Effector memory CD8-positive, alpha-beta T cell (primary cell): ENCODE measurements around the gene GPR107.

ENCODE experiments used
- ATAC-seq: fragments of 150-1000 bp; cut with Tn5 transposase; replicated peaks from 2 replicates; pipeline ENCODE4 v1.10.0; 2021; ENCODE audit warnings: mild to moderate bottlenecking, moderate library complexity
- DNase-seq, 3 experiments: peaks; one replicate each; pipeline ENCODE4 v3.0.0; 2021
- H3K27ac Mint-ChIP-seq, 2 donors: one replicate each; pipeline ENCODE4 v1.8.0; 2022; ENCODE audit warnings: mild to moderate bottlenecking in 2 of 2, mixed read lengths in 2 of 2, moderate library complexity in 2 of 2
- H3K27me3 Mint-ChIP-seq, 2 donors: one replicate each; pipeline ENCODE4 v1.8.0; 2022; ENCODE audit warnings: mixed read lengths in 2 of 2
- H3K36me3 Mint-ChIP-seq: one replicate; pipeline ENCODE4 v1.8.0; 2022; ENCODE audit warnings: mild to moderate bottlenecking, moderate library complexity, mixed read lengths; ENCODE audit not compliant: insufficient read depth
- H3K4me1 Mint-ChIP-seq, 2 donors: one replicate each; pipeline ENCODE4 v1.8.0; 2022; ENCODE audit warnings: low read depth in 2 of 2, mixed read lengths in 2 of 2
- H3K4me3 Mint-ChIP-seq, 2 donors: one replicate each; pipeline ENCODE4 v1.8.0; 2022; ENCODE audit warnings: mild to moderate bottlenecking in 2 of 2, mixed read lengths in 2 of 2, moderate library complexity in 2 of 2
- H3K9me3 Mint-ChIP-seq, 2 donors: one replicate each; pipeline ENCODE4 v1.8.0; 2022; ENCODE audit warnings: mixed read lengths in 2 of 2

GPR107 gene

DNA sequence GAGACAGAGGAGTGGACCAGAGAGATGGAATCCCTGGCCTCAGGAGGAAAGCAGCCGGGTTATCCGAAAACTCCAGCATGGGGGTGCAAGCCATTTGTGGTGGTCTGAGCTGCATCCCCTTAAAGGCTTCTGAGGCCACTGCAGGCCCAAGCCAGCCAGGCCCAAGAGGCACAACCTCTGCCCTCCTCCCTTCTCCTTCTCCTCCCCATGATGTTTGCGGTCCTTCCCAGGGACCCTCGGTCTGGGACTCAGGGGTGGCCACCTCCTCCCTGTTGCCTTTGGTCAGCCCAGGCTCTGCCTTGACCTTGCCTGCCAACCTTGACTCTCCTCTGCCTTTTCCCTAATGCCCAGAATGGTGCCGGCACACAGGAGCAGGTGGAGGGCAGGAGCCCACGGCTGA lies 123.1 kb downstream of the GPR107 start:
- Mint-ChIP-seq H3K9me3 (no peaks in the 10 kb centered on the region), H3K36me3 (peaks cover 11% of the 10 kb centered on the region), H3K27ac (no peak overlapping the region), H3K27me3 (peaks cover 11 to 14% of the 10 kb centered on the region in 2 donors), H3K4me3 (no peak overlapping the region), H3K4me1 (peaks cover 0 to 8% of the 10 kb centered on the region in 2 donors)
- no peak for DNase-seq
- ATAC-seq, result no peak

DNA sequence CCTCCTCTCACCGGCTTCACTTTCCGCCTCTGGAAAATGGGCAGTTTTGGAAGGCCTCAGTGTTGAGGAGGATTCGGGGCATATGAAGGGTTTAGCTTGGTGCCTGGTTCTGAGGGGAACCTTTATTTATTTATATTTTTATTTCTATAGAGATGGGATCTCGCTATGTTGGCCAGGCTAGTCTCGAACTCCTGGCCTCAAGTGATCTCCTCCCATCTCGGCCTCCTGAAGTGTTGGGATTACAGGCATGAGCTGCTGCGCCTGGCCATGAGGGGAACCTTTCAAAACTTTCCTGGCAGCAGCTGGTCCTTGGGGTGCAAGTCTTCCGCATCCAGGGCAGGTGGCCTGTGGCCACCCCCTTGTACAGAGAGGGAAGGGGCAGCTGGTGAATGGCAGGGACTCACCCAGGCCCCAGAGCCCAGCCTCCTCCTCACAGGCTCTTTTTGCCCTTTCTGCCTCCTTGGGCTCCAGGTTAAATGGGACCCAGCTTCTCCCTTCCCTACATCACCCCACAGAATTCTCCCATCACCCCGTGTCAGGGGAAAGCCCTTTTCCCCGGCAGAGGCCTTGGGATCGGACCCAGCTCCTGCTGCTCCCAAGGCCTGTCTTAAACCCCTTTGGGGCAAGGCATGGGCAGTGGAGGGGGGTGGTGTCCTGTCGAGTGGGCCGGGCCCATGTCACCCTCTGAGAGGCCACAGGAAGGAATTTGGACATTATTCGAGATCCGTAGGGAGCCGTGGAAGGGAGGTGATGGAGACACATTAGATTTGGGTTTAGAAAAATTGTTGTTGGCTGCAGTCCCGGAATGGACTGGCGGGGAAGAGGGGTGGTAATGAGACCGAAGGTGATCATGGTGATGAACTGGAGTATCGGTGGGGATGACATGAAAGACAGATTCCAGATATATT lies 124.4 kb downstream of the GPR107 start:
- no peak overlapping the region for H3K27ac Mint-ChIP-seq
- H3K36me3 Mint-ChIP-seq, result peaks cover 11% of the 10 kb centered on the region
- DNase-seq, result no peak

DNA sequence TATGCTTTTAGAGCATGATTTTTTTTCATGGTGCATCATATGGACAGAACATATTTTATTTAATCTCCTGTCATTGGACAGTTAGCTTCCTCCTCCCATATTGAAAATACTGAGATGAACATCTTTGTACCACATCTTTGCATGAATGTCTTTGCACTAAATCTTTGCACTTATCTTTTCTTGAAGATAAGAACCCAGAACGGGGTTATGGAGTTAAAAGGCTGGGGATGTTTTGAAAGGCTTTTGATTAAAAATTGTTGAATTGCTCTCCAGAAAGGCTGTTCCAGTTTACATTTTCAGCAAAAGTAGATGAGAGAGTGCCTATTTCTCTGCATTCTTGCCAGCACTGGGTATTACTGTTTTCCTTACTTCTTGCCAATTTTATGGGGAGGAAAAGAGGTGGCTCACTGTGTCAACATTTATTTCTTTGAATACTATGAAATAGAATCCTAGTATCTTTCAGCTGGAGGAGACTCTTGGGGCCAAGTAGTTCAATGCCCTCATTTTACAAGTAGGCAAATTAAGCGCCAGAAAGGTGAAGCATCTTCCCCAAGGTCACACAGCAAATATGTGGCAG lies 125.7 kb downstream of the GPR107 start:
- no peak overlapping the region for H3K4me3 Mint-ChIP-seq
- H3K9me3 Mint-ChIP-seq, result no peaks in the 10 kb centered on the region
- ATAC-seq (no peak), DNase-seq (no peak)
- peaks cover 3% of the 10 kb centered on the region in 2 donors for H3K27me3 Mint-ChIP-seq
- H3K4me1 Mint-ChIP-seq, result no peaks in the 10 kb centered on the region
- H3K36me3 Mint-ChIP-seq, result peaks cover 3% of the 10 kb centered on the region
- no peak overlapping the region for H3K27ac Mint-ChIP-seq

More for the DNA sequence above, 124.4 kb downstream of the GPR107 start:
- ATAC-seq, result no peak
- Mint-ChIP-seq H3K4me3 (no peak overlapping the region), H3K4me1 (peaks cover 0 to 8% of the 10 kb centered on the region in 2 donors), H3K27me3 (peaks cover 11 to 14% of the 10 kb centered on the region in 2 donors), H3K9me3 (no peaks in the 10 kb centered on the region)

DNA sequence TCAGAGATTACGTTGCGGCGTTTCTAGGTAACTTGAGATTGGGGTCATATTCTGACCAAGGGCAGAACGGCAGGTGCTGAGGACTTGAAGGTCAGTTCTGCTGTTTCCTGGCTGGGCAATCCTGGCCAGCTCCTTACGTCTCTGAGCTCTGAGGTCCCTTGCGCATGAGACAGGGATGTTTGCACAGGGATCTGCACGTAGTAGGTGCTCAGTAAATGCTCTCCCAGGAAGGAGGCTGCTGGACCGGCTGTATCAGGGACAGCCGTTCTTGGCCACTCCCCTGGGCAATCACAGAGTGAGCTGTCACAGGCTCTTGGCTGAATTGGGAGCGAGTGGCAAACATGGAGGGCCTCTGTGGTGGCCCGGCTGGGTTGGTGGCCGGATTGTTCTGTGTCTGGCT lies 126.8 kb downstream of the GPR107 start:
- Mint-ChIP-seq H3K4me3 (no peak overlapping the region), H3K27ac (no peak overlapping the region), H3K27me3 (no peaks in the 10 kb centered on the region), H3K4me1 (no peaks in the 10 kb centered on the region), H3K36me3 (peaks cover 2% of the 10 kb centered on the region), H3K9me3 (no peaks in the 10 kb centered on the region)
- ATAC-seq (no peak), DNase-seq (no peak)

DNA sequence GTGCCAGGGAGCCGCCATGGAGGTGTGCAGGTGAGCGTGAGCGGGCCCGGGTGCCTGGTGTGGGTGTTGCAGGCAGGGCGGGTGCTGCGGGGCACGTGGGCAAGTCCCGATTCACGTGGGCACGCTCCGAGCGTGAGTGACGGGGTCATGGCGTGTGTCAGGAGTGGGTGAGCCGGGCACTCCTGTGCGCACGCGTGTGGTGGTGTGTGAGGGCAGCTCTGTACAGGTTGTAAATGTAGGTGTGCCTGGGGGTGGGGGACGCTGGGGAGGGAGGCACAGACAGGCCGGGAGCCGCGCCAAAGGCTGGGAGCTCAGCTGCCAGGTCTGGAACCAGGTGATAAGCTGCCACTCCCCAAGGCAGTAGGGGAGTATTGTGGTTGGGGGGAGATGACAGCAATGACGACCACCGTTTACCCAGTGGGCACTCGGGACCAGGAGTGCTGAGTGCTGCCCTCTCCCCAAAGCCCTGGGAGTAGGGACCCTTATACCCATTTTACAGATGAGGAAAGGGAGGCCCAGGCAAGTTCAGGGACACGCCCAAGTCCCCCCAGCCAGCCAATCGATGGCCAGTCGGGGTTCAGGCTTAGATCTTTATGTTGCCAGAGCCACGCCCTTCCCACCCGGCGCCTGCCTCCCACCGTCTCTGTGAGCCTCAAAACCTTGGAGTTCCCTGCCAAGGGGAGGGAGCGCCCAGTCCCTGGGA lies 128.1 kb downstream of the GPR107 start:
- Mint-ChIP-seq H3K27ac (no peak overlapping the region), H3K9me3 (no peaks in the 10 kb centered on the region), H3K4me1 (peaks cover 0 to 2% of the 10 kb centered on the region in 2 donors)

DNA sequence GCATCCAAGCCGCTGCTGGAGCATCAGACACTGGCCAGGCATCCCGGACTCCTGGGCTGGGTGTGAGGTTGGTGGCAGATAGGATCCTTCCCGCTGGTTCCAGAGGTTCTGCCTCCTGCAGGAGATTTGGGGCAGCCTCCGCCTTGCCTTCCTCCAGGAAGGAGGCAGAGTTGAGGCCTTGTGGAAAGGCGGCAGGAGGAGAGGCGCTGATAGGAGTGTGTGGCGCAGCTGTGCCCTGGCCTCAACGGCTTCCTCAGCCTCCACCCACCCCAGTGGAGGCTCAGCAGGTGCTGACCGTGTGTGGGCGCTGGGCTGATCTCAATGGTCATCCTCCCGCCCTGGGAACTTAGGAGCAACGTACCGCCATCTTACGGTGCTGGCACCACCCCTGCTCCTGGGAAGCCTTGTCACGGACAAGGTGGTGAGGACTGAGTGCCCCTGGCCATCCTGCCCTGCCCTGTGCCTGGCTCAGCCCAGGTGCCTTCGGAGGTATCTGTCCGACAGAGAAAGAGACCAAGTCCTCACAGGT lies 128.7 kb downstream of the GPR107 start:
- no peaks in the 10 kb centered on the region for H3K9me3 Mint-ChIP-seq
- peaks cover 2% of the 10 kb centered on the region for H3K36me3 Mint-ChIP-seq
- H3K27me3 Mint-ChIP-seq, result no peaks in the 10 kb centered on the region
- H3K27ac Mint-ChIP-seq, result no peak overlapping the region
- no peak for DNase-seq
- no peak overlapping the region for H3K4me3 Mint-ChIP-seq
- ATAC-seq, result no peak
- peaks cover 0 to 2% of the 10 kb centered on the region in 2 donors for H3K4me1 Mint-ChIP-seq

More for the DNA sequence above, 128.1 kb downstream of the GPR107 start:
- DNase-seq (no peak), ATAC-seq (no peak)
- Mint-ChIP-seq H3K27me3 (no peaks in the 10 kb centered on the region), H3K4me3 (no peak overlapping the region), H3K36me3 (peaks cover 2% of the 10 kb centered on the region)

DNA sequence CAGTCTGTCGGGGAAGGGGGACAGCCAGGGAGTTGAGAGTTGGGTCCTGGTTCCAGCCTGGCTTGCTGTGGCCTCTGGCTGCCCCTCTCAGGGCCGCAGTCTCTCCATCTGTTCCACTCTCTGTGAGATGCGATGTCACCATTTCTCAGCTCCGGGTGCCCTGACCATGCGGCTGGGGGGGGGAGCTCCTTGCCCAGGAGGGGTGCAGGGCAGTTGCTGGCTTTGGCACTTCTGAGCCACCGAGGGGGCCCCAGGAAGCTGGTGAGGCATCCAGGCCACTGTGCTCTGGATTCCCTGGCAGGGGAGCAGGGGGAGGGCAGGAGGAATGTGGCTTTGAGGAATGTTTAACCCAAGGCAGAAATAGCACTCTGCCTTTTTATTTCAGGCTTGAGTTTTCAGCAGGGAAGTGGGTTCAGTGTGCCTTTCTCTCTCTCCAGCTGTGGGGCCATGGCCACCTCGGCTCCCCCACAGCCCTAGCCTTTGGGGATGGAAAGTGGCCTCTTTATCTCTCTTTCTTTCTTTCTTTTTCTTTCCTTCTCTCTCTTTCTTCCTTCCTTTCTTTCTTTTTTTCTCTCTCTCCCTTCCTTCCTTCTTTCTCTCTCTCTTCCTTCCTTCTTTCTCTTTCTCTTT lies 129.5 kb downstream of the GPR107 start:
- Mint-ChIP-seq H3K4me3 (no peak overlapping the region), H3K4me1 (peaks cover 0 to 5% of the 10 kb centered on the region in 2 donors), H3K36me3 (peaks cover 2% of the 10 kb centered on the region), H3K27me3 (no peaks in the 10 kb centered on the region), H3K27ac (peak overlapping the region in 1 of 2 donors; percentile 64), H3K9me3 (no peaks in the 10 kb centered on the region)
- ATAC-seq (no peak), DNase-seq (no peak)

DNA sequence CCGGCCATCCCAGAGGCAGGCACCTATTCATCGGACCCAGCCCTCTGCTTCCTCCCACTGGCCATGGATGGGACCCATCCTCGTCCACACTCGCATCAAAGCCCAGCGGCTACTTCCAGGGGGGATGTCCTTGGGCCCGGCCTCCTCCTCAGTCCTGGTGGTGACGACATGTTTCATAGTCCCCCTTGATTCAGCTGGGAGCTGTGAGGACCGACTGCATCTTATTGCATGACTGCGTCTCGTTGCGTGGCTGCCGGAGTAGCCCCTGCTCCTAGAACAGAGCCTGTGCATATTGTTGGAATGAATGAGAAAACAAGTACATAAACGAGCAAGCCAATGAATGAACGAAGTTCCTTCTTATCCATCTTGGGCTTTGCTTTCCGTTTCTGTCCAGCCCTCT lies 131.3 kb downstream of the GPR107 start:
- ATAC-seq (no peak), DNase-seq (no peak)
- no peak overlapping the region for H3K27ac Mint-ChIP-seq
- no peak overlapping the region for H3K4me3 Mint-ChIP-seq
- no peaks in the 10 kb centered on the region for H3K9me3 Mint-ChIP-seq
- no peaks in the 10 kb centered on the region for H3K27me3 Mint-ChIP-seq
- peaks cover 2% of the 10 kb centered on the region for H3K36me3 Mint-ChIP-seq
- peaks cover 0 to 5% of the 10 kb centered on the region in 2 donors for H3K4me1 Mint-ChIP-seq

DNA sequence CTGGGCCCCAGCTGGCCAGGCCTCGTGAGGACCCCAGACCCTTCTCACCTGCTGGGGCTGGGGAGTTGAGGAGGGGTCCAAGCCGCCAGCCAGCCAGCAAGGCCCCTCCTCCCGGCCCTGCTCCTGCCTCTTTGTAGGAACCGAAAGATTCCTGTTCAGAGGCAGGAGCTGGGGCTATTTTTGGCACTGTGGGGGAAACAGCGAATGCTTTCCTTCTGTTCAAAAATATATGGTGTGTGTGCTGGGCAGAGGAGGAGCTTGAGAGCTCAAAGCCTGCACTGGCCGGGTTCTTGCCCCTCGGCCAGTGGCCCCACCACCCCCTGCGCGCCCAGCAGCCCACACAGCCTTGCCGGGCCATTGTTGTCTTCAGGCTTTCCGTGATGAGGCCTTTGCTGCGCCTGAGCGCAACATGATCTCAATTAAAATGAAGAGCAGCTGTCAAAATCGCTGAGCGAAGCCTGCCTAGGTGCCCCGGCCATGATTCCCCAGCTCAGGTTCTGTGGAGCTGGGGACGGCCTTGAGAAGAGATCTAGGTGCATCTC lies 131.9 kb downstream of the GPR107 start:
- ATAC-seq, result no peak
- peaks cover 0 to 5% of the 10 kb centered on the region in 2 donors for H3K4me1 Mint-ChIP-seq
- no peak overlapping the region for H3K27ac Mint-ChIP-seq
- H3K27me3 Mint-ChIP-seq, result no peaks in the 10 kb centered on the region
- DNase-seq, result no peak
- H3K4me3 Mint-ChIP-seq, result no peak overlapping the region
- H3K36me3 Mint-ChIP-seq, result peaks cover 2% of the 10 kb centered on the region
- no peaks in the 10 kb centered on the region for H3K9me3 Mint-ChIP-seq

DNA sequence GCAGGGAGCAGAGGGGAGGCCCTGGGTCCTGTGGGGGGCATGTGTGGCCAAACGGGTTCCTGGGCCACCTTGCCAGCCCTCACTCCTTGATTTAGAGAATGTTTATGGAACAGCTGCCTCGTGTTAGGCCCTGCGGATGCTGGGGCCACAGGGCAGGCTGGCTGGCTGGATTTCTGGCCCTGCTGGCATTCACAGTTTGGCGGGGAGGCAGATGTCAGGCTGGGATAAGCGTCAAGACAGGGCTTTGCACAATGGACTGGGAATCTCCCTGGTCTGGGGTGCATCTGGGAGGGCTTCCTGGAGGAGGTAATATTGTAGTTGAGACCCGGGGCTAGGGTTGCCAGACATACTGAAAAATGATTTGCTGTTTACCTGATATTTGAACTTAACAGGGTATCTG lies 132.3 kb downstream of the GPR107 start:
- Mint-ChIP-seq H3K27ac (no peak overlapping the region), H3K4me1 (peaks cover 0 to 5% of the 10 kb centered on the region in 2 donors), H3K9me3 (no peaks in the 10 kb centered on the region), H3K36me3 (peaks cover 2% of the 10 kb centered on the region), H3K4me3 (no peak overlapping the region), H3K27me3 (no peaks in the 10 kb centered on the region)
- no peak for DNase-seq
- ATAC-seq, result no peak

DNA sequence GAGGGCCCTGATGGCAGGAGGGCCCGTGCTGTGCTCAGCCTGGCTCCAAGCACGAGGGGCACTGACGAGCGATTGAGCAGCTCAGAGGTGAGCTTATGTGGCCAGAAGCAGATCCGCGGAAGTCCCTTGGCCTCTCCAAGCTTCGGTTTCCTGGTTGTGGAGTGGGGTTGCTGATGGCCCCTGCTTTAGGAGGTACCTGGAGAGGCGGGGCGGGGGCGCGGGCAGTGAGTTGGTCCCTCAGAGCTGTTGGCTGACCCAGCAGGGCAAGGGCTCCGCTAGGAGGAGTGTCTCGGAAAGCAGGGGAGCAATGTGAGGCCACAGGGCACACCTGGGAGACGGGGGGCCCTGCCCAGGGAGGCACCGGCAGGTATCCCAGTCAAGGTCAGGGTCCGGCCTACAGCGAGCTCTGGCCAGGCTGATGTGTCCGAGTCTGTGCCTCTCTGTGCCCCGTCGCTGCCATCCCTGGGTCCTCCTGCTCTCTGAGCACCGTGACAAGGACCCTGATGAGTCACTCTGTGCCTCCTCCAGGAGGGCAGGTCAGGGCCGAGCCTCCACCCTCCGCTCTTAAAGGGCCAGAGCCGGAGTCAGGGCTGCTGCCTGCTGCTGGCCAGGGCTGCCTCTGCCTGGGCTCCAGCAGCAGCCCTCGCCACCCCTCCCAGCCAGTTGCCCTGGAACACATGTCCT lies 133.3 kb downstream of the GPR107 start:
- H3K36me3 Mint-ChIP-seq, result peaks cover 2% of the 10 kb centered on the region
- DNase-seq (no peak), ATAC-seq (no peak)
- H3K27me3 Mint-ChIP-seq, result no peaks in the 10 kb centered on the region
- no peak overlapping the region for H3K4me3 Mint-ChIP-seq
- H3K9me3 Mint-ChIP-seq, result no peaks in the 10 kb centered on the region
- peak overlapping the region in 1 of 2 donors; percentile 28 for H3K27ac Mint-ChIP-seq
- peaks cover 0 to 5% of the 10 kb centered on the region in 2 donors for H3K4me1 Mint-ChIP-seq

DNA sequence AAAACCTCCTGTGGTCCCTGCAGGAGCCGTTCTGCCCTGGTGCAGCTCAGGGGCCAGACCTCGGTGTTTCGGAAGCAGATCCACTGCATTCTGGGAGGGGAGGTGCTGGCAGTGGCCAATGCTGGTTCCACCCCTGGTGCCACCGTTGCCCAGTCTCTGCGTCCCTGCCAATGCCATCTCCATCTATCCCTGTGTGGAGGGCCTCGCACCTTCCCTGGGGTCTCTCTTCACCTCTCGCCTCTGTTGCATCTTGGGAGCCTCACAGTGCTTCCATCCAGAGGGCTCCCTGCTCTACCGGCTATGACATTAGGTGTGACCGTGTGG lies 133.8 kb downstream of the GPR107 start:
- Mint-ChIP-seq H3K27me3 (no peaks in the 10 kb centered on the region), H3K9me3 (no peaks in the 10 kb centered on the region), H3K27ac (no peak overlapping the region), H3K36me3 (peaks cover 2% of the 10 kb centered on the region), H3K4me3 (no peak overlapping the region), H3K4me1 (peaks cover 0 to 5% of the 10 kb centered on the region in 2 donors)
- DNase-seq, result no peak
- ATAC-seq, result no peak
